TTC549 (cell line): ENCODE results near the gene SHISA6.

ENCODE experiments used
- FAIRE-seq: peaks from 2 replicates; lab custom pipeline; 2012; peaks lifted over from hg19 to GRCh38; lab: Jason Lieb, UNC

Gene SHISA6

DNA sequence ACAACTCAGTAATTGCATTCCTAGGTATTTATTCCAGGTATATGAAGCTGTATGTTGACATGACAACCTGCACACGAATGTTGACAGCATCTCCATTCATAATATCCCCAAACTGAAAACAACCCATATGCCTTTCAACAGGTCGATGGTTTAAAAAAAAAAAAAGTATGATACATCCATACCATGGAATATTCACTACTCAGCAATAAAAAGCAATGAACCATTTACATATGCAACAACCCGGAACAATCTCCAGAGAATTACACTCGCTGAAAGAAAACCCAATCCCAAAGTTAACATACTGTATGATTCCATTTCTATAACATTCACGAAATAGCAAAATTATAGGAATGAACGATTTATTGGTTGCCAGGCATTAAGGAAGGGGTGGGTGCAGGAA is 304.0 kb downstream of the SHISA6 start:
- no peak for FAIRE-seq

DNA sequence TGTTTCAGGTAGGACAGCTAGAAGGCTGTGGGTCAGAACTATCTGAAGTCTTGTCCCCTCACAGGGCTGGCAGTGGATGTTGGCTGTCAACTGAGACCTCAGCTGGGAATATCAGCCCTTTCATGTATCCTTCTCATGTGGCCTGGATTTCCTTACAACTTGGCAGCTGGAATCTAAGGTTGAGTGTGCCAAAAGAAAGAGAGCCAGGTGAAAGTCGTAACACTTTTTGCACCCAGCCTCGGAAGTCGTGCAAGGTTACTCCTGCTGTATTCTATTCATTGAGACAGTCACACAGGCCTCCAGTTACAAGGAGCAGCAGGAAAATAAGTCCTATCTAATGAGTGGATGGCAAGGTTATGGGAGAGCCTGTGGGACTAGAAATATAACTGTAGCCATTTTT is 304.7 kb downstream of the SHISA6 start:
- no peak for FAIRE-seq

DNA sequence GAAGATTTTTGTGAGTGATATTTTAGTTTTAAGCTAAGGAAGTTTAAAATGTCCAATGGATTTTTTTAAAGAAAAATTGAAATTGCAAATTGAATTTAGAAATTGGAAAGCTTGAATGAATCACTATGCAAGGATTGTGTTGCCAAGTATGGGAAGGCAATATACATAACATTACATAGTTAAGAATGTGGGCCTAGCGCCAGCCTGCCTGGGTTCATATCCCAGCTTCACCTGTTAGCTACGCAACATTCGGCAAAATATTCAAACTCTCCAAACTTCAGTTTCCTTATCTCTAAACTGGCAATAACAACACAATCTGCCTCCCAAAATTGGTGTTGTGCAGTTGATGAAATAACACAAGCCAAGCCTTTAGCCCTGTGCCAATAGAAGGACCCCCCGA is 306.8 kb downstream of the SHISA6 start:
- no peak for FAIRE-seq

DNA sequence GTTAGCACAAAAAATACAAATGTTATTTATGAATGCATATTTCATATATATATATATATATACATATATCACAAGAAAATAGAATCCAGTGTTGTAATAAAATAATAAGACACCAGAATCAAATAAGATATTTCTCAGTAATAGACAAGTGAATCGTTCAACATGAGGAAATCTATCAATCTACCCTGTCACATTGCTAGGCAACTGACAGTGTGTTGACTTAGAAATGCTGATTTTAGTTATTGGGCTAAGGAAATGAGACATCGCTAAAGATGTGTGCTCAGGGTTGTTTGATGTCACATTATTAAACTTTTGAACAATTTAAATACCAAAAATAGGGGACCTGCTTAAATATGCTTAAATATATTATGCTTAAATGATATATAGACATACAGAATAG is 307.4 kb downstream of the SHISA6 start:
- no peak for FAIRE-seq

DNA sequence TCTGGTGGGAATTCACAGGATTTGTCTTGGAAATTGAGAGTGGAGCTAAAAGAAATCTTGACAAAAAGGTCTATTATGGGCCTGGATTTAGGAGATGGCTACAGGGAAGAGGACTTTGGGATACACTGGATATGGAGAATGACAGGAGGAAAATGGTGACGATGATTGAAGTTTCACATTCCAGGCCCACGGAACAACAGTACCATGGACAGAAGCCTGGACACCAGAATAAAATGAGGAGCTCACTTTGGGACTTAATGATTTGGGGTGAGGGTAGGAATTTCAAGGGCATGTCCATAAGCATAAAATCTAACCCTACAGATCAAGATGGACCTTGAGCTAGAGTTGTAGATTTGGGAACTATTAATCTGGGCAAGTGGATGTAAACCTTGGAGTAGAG is 309.4 kb downstream of the SHISA6 start:
- FAIRE-seq: no peak

DNA sequence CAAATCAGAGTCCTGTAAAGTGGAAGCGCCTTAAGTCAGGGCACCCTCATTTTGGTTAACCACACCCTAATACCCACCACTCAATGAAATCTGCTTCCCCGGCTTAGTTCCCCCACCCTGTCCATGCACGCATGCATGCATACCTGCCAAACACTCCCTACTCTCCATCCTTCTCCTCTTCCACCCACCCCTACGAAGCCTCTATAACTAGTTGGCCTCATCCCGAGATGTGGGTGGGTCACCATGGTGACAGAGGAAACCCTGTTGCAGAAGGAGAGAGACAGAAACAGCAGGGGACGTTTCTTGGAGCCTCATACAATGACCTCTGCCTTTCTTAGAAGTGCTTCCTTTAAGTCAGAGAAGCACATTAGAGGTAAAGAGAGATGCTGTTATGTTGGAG is 310.4 kb downstream of the SHISA6 start:
- FAIRE-seq: no peak

DNA sequence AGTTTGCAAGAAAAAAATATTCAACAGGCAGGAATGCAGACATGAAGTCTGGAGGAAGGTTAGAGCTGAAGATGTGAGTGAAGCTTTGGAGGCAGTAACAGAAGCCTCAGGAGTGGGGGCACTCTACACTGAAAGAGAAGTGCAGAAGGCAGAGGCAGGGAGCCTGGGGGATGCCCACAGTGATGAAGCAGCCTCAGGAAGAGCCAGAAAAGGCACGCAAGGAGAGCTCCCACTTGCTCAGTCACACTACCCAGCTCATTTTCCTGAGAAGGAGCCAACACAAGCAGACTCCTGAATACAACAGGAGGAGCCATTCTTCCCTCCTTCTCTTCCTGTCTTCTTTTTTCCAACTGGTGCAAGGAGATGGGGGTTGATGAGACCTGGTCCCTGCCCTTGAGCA is 312.1 kb downstream of the SHISA6 start:
- FAIRE-seq: no peak

DNA sequence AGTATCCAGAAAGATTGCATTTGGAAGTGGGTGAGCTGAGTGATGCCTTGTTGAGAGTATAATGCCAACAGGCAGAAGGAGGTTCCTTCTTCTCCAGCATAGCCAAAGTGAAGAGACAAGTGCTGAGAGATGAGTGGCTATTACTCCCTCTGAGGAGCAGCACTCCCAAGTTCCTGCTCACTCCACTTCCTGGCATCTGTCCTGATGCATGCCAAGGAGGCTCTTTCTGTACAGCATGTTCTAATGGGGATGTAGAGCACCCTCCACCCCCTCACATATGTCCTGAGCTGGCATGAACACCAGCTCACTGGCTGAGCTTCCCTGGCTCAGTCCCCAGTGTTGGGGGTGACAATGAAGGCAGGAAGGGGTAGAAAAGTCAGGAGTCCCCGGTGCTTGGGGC is 313.0 kb downstream of the SHISA6 start:
- FAIRE-seq: no peak

DNA sequence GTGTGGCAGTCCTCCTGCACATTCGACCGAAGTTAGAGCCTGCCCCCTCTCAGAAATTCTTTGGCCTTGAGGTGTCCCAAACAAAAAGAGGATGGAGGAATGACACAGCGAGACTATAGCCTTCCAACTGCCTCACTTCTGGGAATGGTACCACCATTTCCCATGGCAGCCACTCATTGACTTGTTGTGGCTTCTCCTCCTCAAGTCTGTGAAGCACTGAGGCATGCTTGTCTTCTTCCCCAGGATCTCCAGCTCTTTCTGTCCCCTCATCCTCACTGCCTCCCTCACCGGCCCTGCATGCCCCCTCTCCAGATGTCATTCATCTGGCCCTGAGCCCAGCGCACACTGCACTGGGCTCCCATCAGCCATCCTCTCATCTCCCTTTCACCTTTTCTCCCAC is 313.5 kb downstream of the SHISA6 start:
- FAIRE-seq: no peak

DNA sequence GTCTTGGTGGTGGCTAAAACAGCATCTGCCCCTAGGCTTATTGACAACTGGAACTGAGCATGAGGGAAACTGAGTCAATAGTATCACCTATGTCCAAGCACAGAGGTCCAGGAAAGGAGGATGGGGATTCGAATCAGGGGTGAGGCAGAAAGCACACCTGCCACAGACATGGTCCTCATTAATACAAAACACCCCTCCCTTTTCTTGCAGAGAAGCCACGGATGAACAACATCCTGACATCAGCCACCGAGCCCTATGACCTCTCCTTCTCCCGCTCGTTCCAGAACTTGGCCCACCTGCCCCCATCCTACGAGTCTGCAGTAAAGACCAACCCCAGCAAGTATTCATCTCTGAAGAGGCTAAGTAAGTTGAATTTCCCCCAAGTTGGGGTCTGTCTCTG is 314.5 kb downstream of the SHISA6 start:
- FAIRE-seq: no peak

DNA sequence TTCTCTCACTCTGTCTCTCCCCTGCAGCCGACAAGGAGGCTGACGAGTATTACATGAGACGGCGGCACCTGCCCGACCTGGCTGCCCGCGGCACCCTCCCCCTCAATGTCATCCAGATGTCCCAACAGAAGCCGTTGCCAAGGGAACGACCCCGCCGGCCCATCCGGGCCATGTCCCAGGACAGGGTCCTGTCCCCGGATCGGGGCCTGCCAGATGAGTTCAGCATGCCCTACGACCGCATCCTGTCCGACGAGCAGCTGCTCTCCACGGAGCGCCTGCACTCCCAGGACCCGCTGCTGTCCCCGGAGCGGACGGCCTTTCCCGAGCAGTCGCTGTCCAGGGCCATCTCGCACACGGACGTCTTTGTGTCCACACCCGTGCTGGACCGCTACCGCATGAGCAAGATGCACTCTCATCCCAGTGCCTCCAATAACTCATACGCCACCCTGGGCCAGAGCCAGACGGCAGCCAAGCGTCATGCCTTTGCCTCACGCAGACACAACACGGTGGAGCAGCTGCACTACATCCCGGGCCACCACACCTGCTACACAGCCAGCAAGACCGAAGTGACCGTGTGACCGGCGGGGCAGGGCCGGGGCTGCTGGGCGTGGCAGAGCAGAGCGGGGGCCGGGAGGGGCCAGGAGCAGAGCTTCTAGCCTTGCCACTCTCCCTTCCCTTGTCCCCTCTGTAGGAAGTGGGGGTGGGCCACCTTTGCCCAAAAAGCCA is 316.9 kb downstream of the SHISA6 start:
- no peak for FAIRE-seq

DNA sequence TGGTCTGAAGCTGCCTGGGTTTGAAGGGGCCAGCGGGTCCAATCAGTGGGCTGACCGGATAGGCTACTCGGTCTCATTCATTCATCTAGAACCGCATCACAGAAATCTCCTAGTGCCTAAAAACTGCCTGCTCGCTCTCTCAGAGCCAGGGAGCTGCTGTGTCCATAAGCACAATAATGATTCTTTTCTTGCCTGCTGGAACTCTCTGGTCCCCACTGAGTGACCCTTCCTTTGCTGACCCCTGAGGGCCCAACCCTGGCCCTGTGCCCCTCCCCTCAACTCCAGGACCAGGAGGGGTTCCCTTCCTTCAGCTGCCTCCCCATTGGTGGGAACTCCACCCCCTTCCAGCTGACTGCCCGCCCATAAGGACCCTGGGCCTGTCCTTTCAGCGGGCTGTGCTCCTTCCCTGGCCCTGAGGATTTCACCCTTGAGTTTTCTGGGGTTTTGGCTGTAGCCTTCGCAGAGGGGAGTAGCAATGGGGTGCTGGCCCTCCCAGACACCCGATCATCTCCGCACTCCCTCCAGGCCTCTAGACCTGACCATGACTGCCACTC is 317.7 kb downstream of the SHISA6 start:
- FAIRE-seq: no peak

DNA sequence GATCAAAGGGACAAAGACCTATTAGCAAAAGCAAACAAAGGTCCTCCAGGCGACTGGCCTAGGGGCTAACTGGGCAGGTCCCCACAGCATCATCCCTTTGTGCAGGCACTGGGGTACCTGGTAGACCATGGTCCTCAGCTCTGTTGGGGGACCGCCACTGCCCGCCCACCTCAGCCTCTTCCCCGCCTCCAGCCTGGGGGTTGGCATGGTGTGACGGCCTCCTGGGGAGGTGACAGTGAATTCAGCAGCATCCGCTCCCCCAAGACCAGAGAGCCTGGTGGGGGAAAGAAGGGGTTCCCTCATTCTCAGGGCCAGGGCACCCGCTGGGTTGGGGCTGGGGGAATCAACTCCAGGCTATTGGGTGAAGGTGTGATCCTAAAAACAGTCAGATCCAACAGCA is 318.6 kb downstream of the SHISA6 start:
- FAIRE-seq: no peak

DNA sequence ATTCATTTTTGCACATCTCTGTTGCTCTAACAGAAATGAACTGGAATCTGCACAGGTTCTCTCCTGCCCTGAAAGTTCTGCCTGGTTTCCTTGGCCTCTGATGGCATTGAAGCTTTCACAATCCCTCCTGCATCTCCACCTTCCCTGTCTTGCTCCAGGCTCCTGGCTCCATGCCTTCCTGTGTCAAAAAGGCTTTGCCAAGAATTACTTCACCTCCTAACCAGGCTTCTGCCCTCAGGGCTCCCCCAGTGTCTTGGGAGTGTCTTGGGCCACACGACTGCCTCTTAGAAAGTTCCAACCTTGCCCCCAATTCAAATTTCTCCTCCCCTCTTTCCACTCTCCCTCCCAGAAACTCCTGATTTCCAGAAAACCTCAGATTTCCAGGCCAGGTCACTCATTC is 320.3 kb downstream of the SHISA6 start:
- FAIRE-seq: no peak

DNA sequence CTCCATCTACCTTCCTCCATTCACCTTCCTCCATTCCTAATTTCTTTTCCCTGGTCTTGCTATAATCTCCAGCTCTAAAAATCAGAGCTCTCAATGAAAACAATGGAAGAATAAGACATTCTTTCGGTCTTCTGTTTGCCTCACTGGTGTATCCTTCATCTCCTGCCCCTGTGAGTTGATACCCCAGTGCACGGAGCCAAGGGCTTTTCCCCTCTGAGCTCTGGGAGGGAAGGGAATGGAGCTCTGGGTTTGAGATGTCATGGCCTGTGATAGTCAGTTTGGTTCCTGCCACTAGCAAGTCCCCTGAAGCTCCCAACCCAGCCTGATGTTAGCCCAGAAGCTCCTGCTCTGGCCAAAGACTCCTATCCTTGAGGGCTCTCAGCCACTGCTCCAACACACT is 320.7 kb downstream of the SHISA6 start:
- no peak for FAIRE-seq

DNA sequence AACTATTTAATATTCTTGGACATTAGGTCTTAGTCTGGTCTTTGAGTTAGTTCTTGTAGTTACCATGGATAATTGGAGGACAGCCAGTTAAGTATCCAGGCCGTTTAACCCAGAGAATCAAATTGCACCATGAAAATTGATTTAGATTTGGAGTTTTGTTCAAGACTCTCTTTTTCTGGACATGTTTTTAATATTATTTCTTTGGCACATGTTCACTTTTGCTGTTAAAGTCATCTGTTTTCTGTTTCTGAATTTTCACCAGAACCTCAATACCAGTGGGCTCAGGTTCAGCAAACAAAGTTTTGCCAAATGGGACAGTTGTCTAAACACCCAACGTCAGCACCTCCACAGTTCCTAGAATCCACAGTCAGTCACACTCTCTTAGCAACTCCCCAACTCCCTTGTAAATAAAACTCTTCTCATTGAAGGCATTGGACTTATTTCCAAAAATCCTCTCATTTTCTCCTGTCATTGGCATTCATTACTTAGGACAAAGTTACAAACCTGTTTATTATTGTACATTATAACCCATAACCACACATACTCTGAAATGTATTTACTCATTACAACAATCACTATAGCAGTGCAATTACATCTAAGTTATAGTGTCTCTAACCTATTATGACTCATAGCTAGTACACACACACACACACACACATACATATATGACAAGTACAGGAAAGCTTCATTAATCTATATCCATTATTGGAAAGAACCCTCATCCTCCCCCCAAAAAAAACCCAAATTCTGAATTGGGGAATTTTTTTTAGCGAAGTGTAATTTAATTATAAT is 323.8 kb downstream of the SHISA6 start:
- FAIRE-seq: no peak

DNA sequence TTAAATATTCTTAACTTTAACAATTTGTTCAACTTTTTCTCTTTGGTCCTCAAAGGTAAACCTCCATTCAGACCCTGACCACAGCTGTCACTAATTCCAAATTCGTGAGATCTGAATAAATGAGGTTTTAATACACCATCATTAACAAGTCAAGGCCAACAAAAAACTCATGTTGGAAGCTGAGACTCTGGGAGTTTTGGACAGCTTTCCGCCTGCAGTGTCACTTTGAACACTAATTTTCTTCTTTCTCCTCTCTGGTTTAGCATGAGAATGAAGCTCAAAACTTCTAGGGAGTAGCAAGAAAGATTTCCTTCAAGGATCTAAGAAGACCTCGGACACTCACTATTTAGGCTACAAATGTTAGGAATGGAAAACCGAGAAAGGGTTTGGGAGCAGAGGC is 324.6 kb downstream of the SHISA6 start:
- FAIRE-seq: no peak

DNA sequence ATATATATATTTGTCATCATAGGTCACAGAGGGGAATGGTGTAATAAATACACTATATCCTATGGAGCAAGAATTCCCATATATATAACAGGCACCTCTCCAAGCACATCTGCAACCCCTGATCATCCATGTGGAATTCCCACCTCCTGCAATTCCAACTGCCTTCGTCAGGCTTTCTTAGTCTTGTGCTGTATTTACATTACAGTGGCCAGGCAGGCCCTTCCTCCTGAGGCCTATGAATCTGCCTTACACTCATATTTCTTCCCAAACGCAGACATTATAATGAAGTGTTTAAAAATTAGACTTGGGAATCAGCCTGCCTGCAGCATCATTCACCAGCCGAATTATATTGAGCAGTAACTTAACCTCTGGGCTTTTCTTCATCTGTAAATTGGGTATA is 338.0 kb downstream of the SHISA6 start:
- no peak for FAIRE-seq

DNA sequence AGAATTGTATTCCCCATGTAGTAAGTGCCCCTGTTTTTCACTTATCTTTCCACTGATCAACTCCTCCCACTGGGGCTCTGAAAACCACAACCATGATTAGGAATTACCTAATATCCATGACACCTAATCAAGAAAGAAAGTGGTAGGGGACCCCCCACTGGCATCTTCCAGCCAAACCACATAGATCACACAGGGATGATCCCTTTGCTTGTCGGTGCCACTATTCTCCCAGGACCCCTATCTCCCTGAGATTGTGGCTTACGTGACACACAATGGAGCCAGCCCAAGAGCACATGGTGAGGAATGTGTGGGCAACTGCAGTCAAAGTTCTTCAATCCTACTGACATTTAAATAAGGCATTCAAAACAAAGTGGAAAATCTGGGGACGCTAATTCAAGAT is 339.7 kb downstream of the SHISA6 start:
- no peak for FAIRE-seq

DNA sequence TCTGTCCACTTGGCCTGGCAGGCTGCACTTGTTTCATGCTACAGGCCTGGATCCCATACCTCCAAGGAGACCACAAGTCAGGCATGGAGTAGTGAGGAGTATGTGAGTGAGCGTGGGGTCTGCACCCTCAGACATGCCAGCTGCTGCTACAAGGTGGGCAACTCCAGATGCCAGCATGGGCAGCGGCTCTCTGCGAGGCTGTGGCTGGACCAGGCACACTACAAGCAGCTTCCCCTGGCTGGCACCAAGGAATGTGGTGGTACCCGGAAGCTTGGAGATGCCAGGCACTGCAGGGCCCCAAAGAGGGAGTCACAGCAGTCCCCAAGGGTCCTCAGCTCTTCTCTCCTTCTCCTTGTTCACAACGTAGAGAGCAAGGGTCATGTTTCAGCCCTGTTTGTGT is 341.2 kb downstream of the SHISA6 start:
- FAIRE-seq: no peak

DNA sequence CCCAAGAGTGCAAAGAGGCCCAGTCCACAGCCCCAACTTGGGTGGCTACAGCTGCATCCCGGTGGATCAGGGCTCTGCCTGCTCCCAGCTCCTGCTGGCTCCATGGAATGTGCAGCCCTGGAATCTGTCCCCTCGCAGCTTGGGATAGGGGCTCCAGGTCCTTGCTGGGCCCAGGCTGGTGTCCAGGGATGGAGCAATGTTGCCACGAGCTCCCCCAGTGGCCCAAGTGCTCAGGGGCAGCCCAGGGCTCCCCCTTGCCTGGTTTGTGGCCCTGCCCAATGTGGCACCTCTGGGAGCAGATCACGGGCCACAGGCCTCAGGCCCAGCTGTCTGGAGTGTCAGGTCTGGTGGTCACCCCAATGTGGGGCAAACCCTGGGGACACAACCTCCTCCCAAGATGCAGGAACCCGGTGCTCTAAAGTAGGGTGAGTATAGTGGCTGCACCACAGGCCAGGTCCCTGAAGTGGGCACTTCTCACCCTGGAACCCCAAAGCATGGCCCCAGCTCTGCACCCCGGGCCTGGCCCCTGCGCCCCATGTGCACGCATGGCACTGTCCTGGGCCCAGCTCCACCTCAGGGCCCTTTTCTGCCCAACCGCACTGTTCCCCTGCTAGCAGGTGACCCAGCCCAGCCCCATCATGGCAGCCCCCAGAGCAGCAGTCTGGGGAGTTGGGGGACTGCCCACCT is 342.4 kb downstream of the SHISA6 start:
- no peak for FAIRE-seq

DNA sequence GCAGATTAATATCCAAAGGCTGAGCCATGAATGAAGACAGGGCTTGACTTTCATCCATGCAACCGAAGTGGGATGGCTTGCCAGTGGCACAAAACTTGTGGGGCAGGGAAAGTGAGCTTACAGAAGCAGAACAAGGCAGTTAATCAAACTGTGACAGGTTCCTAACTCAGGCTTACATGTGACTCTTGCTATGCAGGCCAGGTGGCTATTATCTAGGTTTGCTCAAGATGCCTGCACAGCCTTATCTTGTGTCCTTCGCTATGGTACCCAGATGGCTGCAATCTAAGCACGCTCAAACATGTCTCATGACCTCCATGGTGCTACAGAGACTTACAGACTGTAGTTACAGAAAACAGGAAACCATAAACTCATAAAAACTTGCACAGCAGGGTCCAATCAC is 348.7 kb downstream of the SHISA6 start:
- no peak for FAIRE-seq
